Measurements from ENCODE around the gene MALL.
"Not testable (repeated sequence)": the region's sequence is repeated elsewhere in the genome, so short reads cannot be mapped to it uniquely, and the experiment has no call there.

MALL gene

GRCh38 chr2:110120171-110121051 lies 4.8 kb upstream of the MALL start:
- no peak for DNase-seq (ENCODE audit: low spot score)

- DNase-seq (ENCODE audit: low spot score), result peak; percentile 61
Measured at GRCh38 chr2:110116033-110116710, 550 bp upstream of the MALL start.

GRCh38 chr2:110114831-110115255 lies 779 bp downstream of the MALL start:
- peak; percentile 42 for DNase-seq (ENCODE audit: low spot score)

GRCh38 chr2:110113961-110114591 lies 1.5 kb downstream of the MALL start:
- peak; percentile 88 for DNase-seq (ENCODE audit: low spot score)

- not testable (repeated sequence) for DNase-seq (ENCODE audit: low spot score)
Measured at GRCh38 chr2:110108291-110108690, 7.3 kb downstream of the MALL start.

- DNase-seq (ENCODE audit: low spot score), result peak; percentile 56
Measured at GRCh38 chr2:110107092-110108079, 8.2 kb downstream of the MALL start.

GRCh38 chr2:110106642-110107041 lies 9.0 kb downstream of the MALL start:
- DNase-seq (ENCODE audit: low spot score), result peak; percentile 42

GRCh38 chr2:110105608-110106467 lies 9.8 kb downstream of the MALL start:
- DNase-seq (ENCODE audit: low spot score), result peak; percentile 94

- no peak for DNase-seq (ENCODE audit: low spot score)
Measured at GRCh38 chr2:110105183-110105582, 10.4 kb downstream of the MALL start.

GRCh38 chr2:110104025-110104771 lies 11.4 kb downstream of the MALL start:
- DNase-seq (ENCODE audit: low spot score), result peak; percentile 26

- DNase-seq (ENCODE audit: low spot score), result peak; percentile 47
Measured at GRCh38 chr2:110103061-110103961, 12.3 kb downstream of the MALL start.

- no peak for DNase-seq (ENCODE audit: low spot score)
Measured at GRCh38 chr2:110101901-110102803, 13.5 kb downstream of the MALL start.

- peak; percentile 94 for DNase-seq (ENCODE audit: low spot score)
Measured at GRCh38 chr2:110101280-110101844, 14.3 kb downstream of the MALL start.

GRCh38 chr2:110100880-110101279 lies 14.7 kb downstream of the MALL start:
- not testable (repeated sequence) for DNase-seq (ENCODE audit: low spot score)

- DNase-seq (ENCODE audit: low spot score), result no peak
Measured at GRCh38 chr2:110100480-110100879, 15.1 kb downstream of the MALL start.

- DNase-seq (ENCODE audit: low spot score), result no peak
Measured at GRCh38 chr2:110099471-110100225, 16.0 kb downstream of the MALL start.

GRCh38 chr2:110099038-110099425 lies 16.6 kb downstream of the MALL start:
- no peak for DNase-seq (ENCODE audit: low spot score)

Measured in LoVo (cell line).